Activated T-helper 1 cell treated with anti-CD3 and anti-CD28 coated beads, Interleukin-2, amount 50 U/mL, for 16 hours (primary cell): Measurements from ENCODE around the gene LPCAT1.
"Not testable (repeated sequence)": the region's sequence is repeated elsewhere in the genome, so short reads cannot be mapped to it uniquely, and the experiment has no call there.

Experiments used
- DNase-seq, 2 donors: peaks; one replicate each; pipeline ENCODE4 v3.0.0-alpha.2; 2020; ENCODE audit warnings: low read depth in 1 of 2, low spot score in 1 of 2

The LPCAT1 gene

DNA sequence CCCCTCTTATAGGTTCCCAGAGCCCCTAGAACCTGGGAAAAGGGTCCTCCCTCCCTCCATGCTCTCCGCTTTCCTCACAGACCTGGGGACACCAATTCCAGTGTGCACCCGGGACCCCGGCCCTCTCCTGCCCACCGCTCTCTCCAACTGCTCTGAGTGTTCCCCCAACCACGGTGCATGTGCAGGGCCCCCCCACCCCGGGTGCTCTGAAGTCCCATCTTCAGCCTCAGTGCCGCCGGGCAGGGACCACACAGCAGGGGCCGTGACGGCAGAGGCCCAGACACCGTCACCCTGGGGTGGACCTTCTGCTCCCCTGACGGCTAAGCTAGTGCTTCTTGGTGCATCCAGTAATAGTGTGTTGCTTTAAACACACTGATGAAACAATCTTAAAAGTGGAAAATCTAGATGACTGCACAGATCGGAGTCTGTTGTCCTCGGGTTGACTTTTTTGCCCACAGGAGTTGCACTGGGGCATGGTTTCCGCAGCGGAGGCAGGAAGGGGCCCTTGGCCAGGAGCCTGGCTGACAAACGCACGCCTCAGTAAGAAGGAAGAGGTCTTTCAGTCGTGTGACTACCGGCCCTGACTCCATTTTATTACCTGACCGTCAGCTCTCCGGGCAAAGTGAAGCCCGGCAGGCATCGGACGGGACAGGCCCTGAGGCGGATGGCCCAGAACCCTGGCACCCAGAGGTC, 42.3 kb downstream of the LPCAT1 start:
- DNase-seq, result no peak

DNA sequence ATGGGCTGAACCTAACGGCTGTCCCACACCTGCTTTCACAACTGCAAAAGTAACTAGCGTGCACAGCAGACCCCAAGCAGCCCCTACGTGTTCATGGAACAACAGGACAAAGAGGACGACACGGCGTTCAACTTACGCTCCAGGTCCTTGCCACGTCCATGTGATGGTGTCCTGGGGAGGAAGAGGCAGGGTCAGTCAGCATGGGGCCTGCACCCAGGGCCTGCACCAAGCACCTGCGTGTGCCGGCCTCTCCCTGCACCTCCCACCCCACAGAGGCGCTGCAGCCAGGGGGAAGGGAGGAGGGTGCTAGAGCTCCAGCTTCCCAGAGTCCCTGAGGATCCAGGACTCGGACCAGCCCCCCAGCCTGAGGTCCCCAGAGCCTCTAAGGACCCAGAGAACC, 43.0 kb downstream of the LPCAT1 start:
- DNase-seq, result no peak

DNA sequence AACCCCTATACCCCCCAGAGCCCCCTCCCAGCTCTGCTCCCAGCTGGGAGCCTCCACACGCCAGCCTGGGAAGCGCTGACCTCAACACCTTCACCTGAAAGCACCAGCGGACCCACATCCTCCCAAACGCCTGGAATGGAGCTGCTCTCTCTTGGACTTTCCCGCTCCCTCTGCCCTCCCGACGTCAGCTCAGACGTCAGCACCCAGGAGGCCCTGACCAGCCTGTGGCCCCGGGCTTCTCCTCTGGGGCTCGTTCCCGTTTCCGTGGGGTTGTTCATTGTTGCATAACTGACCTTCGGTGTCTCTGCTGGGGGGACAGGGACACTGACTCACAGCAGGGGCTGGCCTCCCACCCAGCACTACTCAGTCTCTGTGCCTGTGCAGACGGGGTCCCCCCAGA, 43.5 kb downstream of the LPCAT1 start:
- DNase-seq, result no peak

DNA sequence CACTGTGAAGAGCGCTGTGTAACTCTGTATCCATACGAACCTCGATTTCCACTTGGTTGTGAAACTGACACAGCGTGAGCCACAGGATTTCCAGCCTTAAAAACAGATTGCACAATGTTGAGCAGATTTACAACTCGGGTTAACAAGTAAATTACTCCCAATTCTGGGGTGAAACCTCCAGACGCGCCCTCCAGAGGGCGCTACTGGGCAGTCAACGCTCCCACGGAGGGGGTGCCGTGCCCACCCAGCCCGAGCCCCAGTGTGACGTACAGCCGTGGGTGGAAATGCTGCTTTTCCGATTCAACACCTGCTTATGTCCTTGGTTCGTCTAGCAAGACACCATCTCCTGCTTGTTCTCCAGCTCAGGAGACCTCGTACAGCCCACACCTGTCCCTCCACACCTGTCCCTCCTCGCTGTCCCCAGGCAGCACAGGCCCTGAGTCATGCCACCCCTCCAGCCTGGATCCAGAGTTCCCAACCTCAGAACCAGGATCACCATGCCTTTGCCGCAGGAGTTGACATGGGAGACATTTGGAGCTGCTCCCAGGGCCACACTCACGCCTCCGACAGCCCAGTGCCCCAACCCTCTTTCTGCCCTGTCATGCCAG, 44.1 kb downstream of the LPCAT1 start:
- peak in 1 of 2 donors; percentile 18 for DNase-seq

DNA sequence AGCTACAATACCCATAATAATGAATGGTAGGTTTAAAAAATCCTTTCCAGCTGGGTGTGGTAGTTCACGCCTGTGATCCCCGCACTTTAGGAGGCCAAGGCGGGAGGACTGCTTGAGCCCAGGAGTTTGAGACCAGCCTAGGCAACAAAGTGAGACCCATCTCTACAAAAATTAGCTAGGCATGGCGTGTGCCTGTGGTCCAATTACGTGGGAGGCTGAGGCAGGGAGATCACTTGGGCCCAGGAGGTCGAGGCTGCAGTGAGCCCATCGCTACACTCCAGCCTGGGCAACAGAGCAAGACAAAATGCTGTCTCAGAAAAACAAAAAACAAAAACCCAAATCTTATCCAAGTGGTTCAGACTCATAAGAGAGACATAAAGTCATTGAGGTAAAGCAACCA, 44.7 kb downstream of the LPCAT1 start:
- DNase-seq, result no peak

DNA sequence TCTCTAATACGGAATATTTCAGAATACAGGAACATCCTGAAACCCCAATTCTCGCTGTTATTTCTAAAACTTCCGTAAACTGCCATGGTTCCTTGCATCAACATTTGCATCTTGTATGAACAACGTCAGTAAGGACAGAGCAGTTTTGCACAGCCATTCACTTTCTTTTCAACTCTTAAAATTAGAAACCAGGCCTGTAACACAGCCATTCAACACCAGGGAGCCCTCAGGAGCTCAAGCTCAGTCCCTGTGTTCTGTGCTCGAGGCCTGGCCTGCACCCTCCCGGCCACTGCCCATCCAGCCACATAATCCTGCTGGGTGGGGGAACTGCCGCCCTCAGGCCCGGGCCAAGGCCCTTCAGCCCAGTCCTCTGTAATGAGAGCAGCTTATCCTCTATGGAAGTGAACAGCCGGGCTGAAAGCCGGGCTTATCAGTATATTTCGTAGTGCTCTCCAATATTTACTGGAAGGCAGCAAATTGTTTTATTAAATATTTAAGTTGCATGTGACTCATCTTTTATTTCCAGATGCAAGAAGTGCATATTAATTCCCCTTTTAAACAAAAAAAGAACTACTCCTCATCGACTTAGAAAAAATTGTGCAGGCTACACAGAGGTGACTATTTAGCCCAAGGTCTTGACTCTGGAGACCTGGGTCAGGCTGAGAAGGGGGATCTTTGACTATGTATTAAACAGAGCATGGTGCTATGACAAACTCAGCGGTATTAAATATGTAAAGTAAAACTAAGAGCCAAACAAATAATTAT, 45.3 kb downstream of the LPCAT1 start:
- DNase-seq, result no peak

DNA sequence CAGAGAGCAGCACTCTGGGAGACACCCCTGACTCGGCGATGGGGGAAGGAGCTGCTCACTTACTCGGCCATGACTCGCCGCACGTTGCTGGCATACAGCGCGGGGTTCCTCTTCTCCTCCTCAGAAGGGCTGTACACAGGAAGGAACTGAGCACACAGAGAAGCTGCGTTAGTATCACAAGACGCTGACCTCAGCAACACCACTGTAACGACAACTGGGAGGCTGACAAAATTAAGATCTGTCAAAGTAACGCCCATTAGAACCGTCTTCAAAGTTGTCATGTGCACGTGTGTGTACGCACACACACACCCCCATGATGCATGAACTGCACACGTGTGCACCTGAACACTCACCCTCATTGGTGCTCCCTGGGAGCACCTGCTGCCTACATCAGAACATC, 46.4 kb downstream of the LPCAT1 start:
- no peak for DNase-seq

DNA sequence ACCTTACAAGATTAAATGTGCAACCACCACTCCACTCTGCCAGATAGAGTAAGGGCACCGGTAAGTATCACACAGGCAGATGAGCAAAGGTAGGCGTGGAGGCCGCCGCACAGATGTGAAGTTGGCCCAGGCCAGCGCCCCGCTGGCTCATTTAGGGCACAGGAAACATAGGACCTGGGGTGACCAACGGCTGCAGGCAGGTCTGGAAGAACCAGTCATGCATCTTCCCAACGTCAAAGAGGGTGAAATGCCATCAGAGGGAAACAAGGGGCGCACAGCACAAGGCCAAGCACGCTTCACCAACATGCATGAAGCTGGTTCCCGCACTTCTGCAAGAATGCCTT, 46.8 kb downstream of the LPCAT1 start:
- DNase-seq, result no peak

DNA sequence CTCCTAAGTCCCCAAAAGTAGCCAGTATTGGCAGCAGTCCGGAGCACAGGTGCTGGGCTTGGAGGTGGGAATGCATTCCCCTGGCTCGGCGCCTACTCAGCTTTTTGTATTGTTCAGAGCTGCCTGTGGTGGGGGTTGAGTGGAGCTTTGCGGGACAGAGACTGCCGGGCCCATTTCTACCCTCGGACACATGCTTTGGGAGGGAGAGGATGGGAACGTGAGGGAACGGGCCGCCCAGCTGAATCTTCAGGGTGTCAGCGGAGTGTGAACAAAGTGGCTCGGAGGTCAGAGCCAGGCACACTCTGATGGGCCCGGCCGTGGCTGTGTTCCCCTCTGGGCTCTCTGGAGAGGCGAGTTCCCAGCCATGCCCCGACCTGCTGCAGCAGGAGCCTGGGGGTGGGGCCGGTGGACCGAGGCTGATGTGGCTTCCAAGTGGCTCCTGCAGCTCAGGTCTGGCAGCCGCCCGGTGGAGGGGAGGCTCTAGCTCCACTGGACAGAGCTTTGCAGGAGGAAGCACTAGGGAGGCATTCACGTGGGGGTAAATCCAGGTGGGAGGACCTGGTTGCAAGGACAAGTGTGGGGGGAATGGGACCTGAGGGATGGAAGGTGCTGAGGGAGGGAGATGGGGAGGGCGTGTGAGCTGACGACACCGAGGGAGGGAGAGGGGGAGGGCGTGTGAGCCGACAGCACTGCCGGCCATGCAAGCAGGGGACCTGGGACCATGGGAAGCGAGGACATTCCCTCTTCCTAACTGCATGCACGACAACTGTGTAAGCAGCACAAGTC, 47.4 kb downstream of the LPCAT1 start:
- DNase-seq, result no peak

DNA sequence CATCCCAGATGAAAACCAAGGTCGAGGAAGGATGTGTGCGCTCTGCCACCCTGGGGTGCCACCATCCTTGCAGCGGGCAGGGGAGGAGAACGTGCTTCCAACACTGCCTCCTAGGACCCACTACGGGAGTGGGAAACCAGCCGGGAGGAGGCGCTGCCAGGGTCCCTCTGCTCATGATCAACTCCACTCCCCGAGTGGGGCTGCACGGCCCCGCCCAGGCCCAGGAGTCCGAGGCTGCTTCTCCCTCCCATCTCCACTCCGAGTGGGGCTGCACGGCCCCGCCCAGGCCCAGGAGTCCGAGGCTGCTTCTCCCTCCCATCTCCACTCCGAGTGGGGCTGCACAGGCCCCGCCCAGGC, 48.2 kb downstream of the LPCAT1 start:
- DNase-seq, result not testable (repeated sequence)

DNA sequence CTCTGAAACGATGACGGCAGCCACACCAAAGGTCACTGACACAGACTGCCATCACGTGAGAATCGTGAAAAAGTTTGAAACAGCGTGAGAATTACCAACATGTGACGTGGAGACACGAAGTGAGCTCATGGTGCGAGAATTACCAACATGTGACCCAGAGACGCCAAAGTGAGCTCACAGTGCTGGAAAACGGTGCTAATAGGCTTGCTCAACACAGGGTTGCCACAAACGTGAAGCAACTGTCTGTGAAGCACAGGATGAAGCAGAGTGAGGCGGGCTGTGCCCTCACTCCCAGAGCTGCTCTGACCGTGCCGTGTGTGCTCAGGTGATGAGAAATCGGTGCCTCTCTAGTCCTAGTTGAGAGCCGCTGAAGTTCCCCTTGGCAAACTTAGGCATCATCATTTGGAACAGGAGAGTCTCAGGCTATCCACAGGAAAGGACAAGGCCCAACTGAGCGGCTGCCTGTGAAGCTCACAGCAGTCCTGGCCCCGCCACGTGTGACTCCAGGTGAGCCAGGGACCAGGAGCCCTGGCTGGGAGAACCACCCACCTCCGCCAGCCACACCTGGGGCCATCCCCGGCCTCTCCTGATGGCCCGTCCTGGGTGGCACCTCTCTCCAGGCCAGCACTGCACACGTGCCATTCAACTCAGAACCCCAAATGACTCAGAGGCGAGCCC, 48.8 kb downstream of the LPCAT1 start:
- DNase-seq, result no peak

DNA sequence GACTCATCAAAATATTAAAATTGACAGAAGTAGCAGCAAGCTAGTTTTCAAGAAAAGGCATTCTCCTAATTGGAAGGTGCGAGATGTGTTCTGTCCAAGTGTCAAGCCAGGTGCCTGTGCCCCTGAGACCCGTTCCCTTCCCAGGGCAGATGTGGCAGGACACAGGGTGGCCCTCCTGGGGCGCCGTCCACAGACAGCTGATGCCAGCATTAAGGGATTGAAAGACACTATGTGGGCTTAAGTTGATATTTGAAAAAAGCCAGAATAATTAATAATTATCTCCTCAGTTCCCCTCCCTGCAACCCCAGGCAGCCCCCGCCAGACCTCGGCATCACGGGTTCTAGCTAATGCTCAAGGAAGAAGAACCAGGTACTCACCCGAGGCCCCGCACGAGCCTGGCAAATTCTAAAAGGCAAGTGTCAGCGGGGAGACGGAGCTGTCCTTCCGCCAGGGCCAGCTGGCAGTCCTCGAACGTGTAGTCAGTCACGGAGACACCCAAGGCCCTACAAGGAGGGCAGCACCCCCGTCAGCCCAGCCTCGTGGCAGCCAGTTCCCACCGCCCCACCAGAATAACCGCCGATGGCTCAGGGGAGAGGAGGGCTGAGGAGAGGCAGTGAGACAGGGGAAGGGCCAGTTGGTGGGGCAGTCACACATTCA, 49.4 kb downstream of the LPCAT1 start:
- no peak for DNase-seq

DNA sequence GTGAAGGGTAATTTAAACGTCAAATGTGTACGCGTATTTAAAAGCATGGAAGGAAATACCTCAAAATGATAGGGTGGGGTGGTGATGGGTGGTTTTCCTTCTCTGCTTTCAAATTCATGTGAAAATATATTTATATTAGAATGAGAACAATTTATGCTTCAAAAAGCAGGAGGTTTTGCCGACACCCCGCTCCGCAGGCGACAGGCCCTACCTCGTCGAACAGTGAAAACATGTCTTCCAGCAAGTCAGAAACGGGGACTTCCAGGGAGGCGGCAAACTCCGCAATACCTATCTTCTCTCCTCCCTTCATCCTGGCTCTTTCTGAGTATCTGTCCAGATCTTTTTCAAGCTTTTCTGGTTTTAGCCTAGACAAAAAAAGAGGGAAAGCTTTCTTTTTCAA, 50.0 kb downstream of the LPCAT1 start:
- no peak for DNase-seq

DNA sequence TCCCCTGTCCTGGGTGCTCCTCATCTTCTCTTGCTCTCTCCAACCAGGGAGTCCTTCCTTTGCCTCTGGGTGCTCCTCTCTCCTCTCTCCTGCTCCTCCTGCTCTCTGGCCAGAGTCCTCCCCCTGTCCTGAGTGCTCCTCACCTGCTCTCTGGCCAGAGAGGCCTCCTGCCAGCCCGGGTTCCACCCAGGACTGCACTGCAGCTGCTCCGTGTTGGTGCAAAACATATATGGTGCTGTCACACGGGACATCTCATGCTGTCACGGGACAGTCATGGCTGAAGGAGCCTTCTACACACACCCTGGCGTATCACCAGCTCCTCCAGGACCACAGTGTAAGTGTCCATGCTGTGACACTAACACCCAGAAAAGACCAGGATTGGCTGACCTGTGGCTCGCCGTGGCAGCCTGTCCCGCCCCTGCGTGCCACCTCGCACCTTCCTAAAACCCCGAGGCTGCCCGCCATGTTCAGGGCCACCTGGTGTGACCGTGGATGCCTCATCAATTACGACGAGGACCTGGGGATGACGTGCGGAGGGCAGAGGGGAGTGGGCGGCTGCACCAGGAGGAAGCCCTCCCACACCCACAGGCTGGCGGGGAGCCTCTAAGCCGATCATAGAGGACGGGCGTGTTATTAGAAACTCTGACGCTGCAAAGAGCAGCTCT, 50.7 kb downstream of the LPCAT1 start:
- DNase-seq, result no peak

DNA sequence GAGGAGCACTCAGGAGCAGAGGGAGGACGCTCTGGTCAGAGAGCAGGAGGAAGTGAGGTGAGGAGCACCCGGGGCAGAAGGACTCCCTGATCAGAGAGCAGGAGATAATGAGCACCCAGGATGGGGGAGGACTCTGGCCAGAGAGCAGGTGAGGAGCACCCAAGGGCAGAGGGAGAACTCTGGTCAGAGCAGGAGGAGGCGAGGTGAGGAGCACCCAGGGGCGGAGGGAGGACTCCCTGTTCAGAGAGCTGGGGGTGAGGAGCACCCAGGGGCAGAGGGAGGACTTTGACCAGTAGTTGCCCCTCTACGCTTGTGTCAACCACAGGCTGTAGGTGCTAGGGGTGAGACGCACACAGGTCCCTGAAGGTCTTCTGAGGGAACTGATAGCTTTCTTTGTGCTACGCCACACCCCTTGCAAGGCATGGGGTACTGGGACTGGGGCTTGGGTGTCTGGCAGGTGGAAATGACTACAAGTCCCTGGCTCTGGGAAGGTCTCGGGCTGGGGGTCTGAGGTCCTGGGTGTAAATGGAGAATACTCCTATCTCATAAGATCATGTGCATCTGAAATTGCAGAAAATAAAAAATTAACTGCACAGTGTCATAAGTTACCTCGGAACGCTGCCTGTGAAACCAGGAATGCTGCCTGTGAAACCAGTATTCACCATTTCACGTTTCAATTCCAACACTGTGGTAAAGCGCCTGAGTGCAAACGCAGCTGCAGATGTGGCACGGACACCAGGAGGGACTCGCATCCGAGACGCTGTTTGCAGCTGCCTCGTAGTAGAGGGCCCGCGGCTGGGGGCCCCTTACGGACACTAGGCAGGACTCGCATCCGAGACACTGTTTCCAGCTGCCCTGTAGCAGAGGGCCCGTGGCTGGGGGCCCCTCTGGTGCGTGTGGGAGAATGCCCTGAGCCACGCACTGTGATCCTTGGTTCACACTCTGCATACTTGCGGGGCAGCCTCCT, 51.5 kb downstream of the LPCAT1 start:
- DNase-seq, result no peak

DNA sequence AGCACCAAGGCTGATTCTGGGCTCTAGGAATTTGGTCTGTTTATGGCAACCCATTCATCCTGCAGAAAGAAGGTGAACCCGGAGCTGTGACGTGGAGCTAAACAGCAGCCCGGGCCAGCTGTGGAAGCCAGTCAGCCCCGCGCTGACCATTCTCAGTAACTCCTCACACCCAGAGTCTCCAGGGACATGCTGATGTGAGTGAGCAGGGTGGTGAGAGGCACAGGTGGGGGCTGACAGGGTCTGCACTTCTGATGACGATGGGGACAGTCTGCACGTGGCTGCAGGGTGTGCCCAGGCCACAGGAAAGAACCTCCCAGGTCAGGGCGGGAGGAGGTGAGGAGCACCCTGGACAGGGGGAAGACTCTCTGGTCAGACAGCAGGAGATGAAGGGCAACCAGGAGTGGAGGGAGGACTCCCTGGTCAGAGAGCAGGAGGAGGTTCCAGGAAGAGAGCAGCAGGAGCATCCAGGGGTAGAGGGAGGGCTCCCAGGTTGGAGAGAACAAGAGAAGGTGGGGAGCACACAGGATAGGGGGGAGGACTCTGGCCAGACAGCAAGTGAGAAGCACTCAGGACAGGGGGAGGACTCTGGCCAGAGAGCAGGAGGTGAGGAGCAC, 52.4 kb downstream of the LPCAT1 start:
- DNase-seq, result no peak

DNA sequence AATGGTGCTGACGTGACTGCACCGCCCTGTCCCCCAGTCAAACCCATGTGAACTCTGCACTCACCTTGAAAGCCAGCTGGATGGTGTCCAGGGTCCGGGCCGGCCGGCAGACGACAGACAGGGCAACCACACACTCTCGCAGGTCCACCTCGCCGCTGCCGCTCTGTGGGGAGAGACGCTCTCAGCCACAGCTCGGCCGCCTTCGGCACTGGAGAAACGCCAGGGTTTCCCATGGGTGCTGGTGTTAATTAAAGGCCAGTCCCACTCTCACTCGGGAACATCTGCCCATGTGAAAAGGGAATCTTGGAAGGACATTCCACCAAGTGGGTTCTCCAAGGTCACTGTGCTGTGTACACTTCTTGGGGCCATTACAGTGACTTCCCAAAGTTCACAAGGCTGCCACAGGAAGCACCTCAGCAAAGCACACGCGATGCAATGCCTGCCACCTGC, 53.0 kb downstream of the LPCAT1 start:
- DNase-seq, result no peak
